MCF 10A (cell line): Measurements from ENCODE around the gene CYB5D1. TPM values are rescaled to one million over a fixed set of nuclear protein-coding genes. Genes with fewer than 3 reads are reported as not detected.

Source experiments
- BruUV-seq: library from RNA; stranded (reverse); fragments of 400-500 nt; replicated peaks from 2 replicates; lab custom pipeline; 2021; lab: Mats Ljungman, UMichigan
- CTCF ChIA-PET: fragments of 300-600 bp; sonication (Branson Sonifier 250); formaldehyde crosslinking; extraction: SDS; loops from one replicate; lab custom pipeline; 2021; ENCODE audit warnings: antibody characterized with exemption, inconsistent platforms; lab: Yijun Ruan, JAX
- POLR2A ChIA-PET: fragments of 300-600, 350-650 bp; sonication (Branson Sonifier 250); formaldehyde crosslinking; extraction: SDS; loops from one replicate; lab custom pipeline; 2020; ENCODE audit warnings: antibody characterized with exemption, inconsistent platforms; lab: Yijun Ruan, JAX
- DNase-seq: peaks from one replicate; pipeline ENCODE4 v3.0.0-alpha.2; 2018; ENCODE audit not compliant: unreplicated experiment
- H3K27ac Mint-ChIP-seq: one replicate; pipeline ENCODE4 v1.8.0; 2022; ENCODE audit warnings: mild to moderate bottlenecking, low read depth, mixed read lengths; ENCODE audit not compliant: unreplicated experiment
- H3K27me3 Mint-ChIP-seq: one replicate; pipeline ENCODE4 v1.8.0; 2022; ENCODE audit warnings: mixed read lengths; ENCODE audit not compliant: insufficient read depth, unreplicated experiment
- H3K36me3 Mint-ChIP-seq: one replicate; pipeline ENCODE4 v1.8.0; 2022; ENCODE audit warnings: mild to moderate bottlenecking, moderate library complexity, mixed read lengths; ENCODE audit not compliant: insufficient read depth, unreplicated experiment
- H3K4me1 Mint-ChIP-seq: one replicate; pipeline ENCODE4 v1.8.0; 2022; ENCODE audit warnings: mixed read lengths; ENCODE audit not compliant: insufficient read depth, unreplicated experiment
- H3K4me3 Mint-ChIP-seq: one replicate; pipeline ENCODE4 v1.8.0; 2022; ENCODE audit warnings: mild to moderate bottlenecking, moderate library complexity, mixed read lengths; ENCODE audit not compliant: unreplicated experiment
- H3K9me3 Mint-ChIP-seq: one replicate; pipeline ENCODE4 v1.8.0; 2022; ENCODE audit warnings: mixed read lengths; ENCODE audit not compliant: unreplicated experiment
- intact Hi-C: fragments of 100-400 bp; cut with micrococcal nuclease; formaldehyde crosslinking; loops from 2 replicates; pipeline ENCODE4 v1.14.1; 2022
- total RNA-seq: library from RNA; stranded (reverse); gene quantifications from 2 replicates; pipeline ENCODE4 v1.2.3, GENCODE V29; 2022
- TF ChIP-seq, protein P1 (sequence below): fragments of 200-600 bp; IDR thresholded peaks from one replicate; pipeline ENCODE4 v1.8.0; 2022; ENCODE audit warnings: antibody characterized with exemption, mild to moderate bottlenecking; ENCODE audit not compliant: unreplicated experiment

CYB5D1 gene
- total RNA-seq, 1 experiment from 2014 or later = 23.1 TPM

DNA sequence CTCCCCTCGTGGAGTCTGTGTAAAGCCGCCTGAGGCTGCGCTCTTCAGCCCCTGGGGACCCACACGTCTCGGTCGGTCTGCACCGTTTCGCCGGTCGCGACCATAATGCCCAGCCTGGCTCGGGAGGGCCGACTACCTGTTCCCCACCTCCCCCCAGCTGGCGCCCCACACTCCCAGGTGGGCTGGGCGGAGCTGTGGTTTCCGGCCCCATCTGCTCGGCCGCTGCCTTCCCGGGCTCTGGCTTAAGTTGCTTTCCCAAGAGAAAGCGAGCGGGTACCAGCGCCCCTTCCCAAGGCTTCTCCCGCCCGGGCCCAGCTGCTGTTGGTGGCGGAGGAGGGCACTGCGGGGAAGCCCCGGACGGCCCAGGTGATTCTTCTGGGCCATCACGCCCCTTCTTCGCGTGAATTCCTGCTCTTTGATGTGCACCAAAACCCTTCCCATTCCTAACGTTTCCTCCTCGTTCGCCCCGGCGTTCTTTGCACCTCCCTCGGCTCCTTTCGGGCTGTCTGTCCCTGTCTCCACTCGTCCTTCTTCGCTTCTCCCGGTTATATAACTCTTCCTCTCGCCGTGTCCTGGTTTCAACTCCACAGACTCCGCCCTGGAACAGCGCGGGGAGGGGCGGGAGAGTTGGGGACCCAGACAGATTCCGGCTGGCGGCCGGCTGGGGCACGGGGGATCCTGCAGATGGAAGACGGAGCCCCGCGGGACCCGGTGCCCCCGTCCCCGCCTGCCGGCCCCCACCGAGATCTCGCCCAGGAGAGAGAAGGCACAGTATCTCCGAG is 21.8 kb upstream of the CYB5D1 start:
- DNase-seq = peak; percentile 67
- Mint-ChIP-seq H3K27me3 (no peaks in the 10 kb centered on the region), H3K27ac (peak overlapping the region; percentile 99), H3K9me3 (no peaks in the 10 kb centered on the region), H3K4me3 (peak overlapping the region; percentile 89), H3K4me1 (peaks cover 51% of the 10 kb centered on the region), H3K36me3 (peaks cover 17% of the 10 kb centered on the region)
- TF ChIP-seq, protein P1, sequence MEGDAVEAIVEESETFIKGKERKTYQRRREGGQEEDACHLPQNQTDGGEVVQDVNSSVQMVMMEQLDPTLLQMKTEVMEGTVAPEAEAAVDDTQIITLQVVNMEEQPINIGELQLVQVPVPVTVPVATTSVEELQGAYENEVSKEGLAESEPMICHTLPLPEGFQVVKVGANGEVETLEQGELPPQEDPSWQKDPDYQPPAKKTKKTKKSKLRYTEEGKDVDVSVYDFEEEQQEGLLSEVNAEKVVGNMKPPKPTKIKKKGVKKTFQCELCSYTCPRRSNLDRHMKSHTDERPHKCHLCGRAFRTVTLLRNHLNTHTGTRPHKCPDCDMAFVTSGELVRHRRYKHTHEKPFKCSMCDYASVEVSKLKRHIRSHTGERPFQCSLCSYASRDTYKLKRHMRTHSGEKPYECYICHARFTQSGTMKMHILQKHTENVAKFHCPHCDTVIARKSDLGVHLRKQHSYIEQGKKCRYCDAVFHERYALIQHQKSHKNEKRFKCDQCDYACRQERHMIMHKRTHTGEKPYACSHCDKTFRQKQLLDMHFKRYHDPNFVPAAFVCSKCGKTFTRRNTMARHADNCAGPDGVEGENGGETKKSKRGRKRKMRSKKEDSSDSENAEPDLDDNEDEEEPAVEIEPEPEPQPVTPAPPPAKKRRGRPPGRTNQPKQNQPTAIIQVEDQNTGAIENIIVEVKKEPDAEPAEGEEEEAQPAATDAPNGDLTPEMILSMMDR = no peak
- intact Hi-C loops = loop anchor here (1.0 to 2.0 kb wide), 2 partner anchors 8 to 51 kb away; no protein-coding TSS in a partner anchor
- ChIA-PET CTCF (interaction anchor here (0.5 to 3.6 kb wide), 12 partner anchors 9 to 99 kb away, joined by 3 to 17 read pairs (median 5); no protein-coding TSS in a partner anchor), POLR2A (interaction anchor here (0.6 to 6.6 kb wide), 19 partner anchors 8 to 990 kb away, joined by 3 to 97 read pairs (median 5); partner anchors contain the start of genes CYB5D1, MPDU1, NAA38 and SLC16A13)
- BruUV-seq = TSS peak; percentile 52

DNA sequence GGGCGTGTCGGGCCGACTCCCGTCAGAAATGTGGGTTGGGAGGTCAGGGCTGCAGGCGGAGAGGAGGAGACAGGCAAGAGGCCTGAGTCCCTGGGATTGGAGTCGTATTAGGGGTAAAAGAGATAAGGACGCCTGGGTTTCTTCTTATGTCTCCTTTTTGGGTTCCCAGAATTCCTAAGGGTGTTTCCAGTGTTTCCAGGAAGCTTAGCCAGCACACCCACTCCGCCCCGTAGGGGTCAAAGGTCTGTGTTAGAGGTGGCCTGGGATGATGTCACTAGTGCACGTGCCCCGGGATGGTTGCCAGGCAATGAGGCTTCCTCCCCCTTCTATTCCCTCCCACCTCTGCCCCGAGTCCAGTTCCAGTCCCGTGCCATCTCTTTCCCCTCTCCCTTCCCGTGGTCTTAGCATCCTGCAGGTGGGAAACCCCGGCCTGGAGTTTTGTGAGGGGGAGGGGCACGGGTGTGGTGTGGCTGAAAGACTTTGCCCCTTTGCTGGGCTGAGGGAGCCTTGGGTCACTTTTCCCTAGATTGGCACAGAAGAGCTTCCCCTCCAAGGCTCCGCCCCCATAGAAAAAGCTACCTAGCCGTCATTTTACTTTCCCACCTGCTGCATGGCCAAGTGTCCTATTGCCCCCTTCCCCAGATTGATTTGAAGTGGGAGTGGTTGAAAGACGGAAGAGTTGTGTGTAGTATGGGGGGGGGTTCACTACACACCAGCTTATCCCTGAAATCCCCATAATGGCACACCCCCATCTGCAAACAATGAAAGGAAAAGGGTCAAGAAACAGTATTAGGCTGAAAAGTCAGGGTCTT is 21.0 kb upstream of the CYB5D1 start:
- no TSS peak for BruUV-seq
- H3K4me3 Mint-ChIP-seq = peak overlapping the region; percentile 89
- H3K4me1 Mint-ChIP-seq = peaks cover 57% of the 10 kb centered on the region
- H3K27ac Mint-ChIP-seq = peak overlapping the region; percentile 99
- TF ChIP-seq, protein P1 = no peak
- DNase-seq = peak; percentile 97
- CTCF ChIA-PET = interaction anchor here (0.6 to 3.5 kb wide), 6 partner anchors 8 to 250 kb away, joined by 3 to 17 read pairs (median 5); no protein-coding TSS in a partner anchor
- intact Hi-C loops = loop anchor here (1.0 to 2.0 kb wide), 2 partner anchors 7 to 50 kb away; no protein-coding TSS in a partner anchor
- POLR2A ChIA-PET = interaction anchor here (0.6 to 6.6 kb wide), 16 partner anchors 7 to 989 kb away, joined by 3 to 97 read pairs (median 5); partner anchors contain the start of genes CYB5D1, DNAH2, FXR2 and MPDU1
- H3K9me3 Mint-ChIP-seq = no peaks in the 10 kb centered on the region
- H3K36me3 Mint-ChIP-seq = peaks cover 24% of the 10 kb centered on the region
- H3K27me3 Mint-ChIP-seq = no peaks in the 10 kb centered on the region

DNA sequence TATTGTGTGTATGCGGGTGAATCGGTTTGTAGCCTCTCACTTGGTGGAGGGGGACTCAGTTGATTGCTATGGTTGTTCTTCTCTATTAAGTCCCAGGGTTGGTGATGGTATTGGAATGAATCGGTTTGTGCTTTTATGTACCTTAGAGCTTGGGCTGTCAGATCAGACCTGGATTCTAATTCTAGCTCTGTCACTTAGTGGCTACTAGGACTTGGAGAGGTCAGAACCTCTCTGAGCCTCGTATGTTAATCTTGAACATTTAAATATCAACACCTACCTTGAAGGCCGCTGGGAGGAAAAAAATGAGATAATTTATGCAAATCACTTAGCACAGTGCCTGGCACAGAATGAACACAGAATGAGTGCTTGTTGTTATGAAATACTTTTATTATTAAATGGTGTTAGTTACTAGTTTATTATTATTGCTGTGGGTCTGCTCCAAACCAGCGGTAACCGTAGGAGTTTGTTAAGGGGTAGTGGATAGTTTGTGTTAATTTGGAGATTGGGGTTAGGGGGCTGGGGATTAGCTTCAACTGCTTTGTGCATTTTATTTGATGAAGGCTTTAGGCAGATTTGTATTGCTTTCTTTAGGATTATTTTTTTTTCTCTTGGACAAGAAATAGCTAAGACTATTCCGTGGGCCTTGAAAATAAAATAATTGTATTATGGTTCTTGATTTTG is 20.3 kb upstream of the CYB5D1 start:
- Mint-ChIP-seq H3K27ac (peak overlapping the region; percentile 99), H3K27me3 (no peaks in the 10 kb centered on the region), H3K9me3 (no peaks in the 10 kb centered on the region), H3K4me1 (peaks cover 61% of the 10 kb centered on the region), H3K4me3 (peak overlapping the region; percentile 89), H3K36me3 (peaks cover 32% of the 10 kb centered on the region)
- no peak for DNase-seq
- no TSS peak for BruUV-seq
- intact Hi-C loops = loop anchor here (2.0 kb wide), 1 partner anchor 49 kb away; no protein-coding TSS in a partner anchor
- ChIA-PET POLR2A (interaction anchor here (0.6 to 6.6 kb wide), 16 partner anchors 19 to 433 kb away, joined by 3 to 70 read pairs (median 4); partner anchors contain the start of genes CYB5D1, DNAH2, FXR2 and MPDU1), CTCF (interaction anchor here (0.6 to 2.1 kb wide), 6 partner anchors 13 to 251 kb away, joined by 3 to 10 read pairs (median 4); no protein-coding TSS in a partner anchor)
- TF ChIP-seq, protein P1 = no peak
